Measurements from ENCODE around the gene RTKN. TPM values are rescaled to one million over a fixed set of nuclear protein-coding genes. Genes with fewer than 3 reads are reported as not detected.

RTKN gene
- total RNA-seq, 1 donor from 2014 or later = 19.1 TPM

DNA sequence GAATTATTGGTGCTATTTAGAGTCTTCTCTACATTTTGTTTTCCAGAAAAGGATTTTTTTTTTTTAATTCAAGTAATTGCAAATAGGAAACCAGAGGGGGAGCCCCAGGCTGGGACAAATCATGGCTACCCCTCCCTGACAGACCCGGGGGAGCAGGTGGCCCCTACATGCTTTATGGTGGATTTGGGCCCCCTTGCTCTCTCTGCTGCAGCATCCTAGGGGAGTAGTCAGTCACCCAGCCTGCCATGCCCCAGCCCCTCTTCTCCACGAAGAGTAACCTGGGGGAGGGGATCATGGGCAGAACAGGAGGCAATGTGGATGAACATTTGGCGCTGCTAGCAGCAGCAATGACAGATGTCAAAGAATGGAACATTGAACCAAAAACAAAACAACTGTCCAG is 25.0 kb downstream of the RTKN start:
- Mint-ChIP-seq H3K4me3 (ENCODE audit: unreplicated experiment) (no peak overlapping the region), H3K27me3 (ENCODE audit: unreplicated experiment) (peaks cover 4% of the 10 kb centered on the region), H3K36me3 (ENCODE audit: unreplicated experiment) (no peaks in the 10 kb centered on the region), H3K27ac (ENCODE audit: unreplicated experiment) (no peak overlapping the region), H3K4me1 (ENCODE audit: unreplicated experiment) (peaks cover 5% of the 10 kb centered on the region), H3K9me3 (ENCODE audit: unreplicated experiment) (no peaks in the 10 kb centered on the region)
- DNase-seq (ENCODE audit: extremely low spot score, unreplicated experiment) = no peak
- TF ChIP-seq, protein P1, sequence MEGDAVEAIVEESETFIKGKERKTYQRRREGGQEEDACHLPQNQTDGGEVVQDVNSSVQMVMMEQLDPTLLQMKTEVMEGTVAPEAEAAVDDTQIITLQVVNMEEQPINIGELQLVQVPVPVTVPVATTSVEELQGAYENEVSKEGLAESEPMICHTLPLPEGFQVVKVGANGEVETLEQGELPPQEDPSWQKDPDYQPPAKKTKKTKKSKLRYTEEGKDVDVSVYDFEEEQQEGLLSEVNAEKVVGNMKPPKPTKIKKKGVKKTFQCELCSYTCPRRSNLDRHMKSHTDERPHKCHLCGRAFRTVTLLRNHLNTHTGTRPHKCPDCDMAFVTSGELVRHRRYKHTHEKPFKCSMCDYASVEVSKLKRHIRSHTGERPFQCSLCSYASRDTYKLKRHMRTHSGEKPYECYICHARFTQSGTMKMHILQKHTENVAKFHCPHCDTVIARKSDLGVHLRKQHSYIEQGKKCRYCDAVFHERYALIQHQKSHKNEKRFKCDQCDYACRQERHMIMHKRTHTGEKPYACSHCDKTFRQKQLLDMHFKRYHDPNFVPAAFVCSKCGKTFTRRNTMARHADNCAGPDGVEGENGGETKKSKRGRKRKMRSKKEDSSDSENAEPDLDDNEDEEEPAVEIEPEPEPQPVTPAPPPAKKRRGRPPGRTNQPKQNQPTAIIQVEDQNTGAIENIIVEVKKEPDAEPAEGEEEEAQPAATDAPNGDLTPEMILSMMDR (IDR thresholded peaks at IDR 0.05) = peak; percentile 12

DNA sequence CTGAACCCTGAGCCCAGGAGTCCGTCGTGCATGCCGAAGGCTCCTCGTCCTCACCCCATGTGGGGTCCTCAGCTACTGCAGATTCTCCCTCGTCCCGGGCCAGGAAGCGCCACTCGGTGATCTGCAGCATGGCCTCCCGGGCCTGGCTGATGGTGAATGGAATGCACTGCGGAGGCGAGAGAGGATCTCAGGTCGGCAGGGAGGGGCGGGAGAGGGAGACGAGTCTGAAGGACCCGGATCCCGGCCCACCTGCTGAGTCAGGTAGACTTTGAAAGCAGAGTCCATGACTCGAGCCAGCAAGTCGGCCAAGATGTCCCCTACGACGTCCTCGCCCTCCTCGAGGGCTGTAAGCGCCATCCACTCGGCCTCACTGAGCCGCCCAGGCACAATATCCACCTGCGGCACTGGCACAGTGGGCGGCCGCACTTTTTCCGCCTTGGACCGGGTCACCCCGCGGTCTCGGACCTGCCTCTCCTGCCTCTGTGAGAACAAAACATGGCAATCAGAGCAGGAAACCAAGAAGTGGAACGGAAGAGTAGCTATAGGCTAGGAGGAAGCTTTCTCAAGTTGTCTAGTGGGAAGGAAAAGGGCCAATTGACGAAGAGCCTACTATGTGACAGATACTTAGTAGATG is 25.9 kb downstream of the RTKN start:
- Mint-ChIP-seq H3K4me1 (ENCODE audit: unreplicated experiment) (no peaks in the 10 kb centered on the region), H3K4me3 (ENCODE audit: unreplicated experiment) (no peak overlapping the region), H3K27ac (ENCODE audit: unreplicated experiment) (no peak overlapping the region), H3K27me3 (ENCODE audit: unreplicated experiment) (peaks cover 6% of the 10 kb centered on the region), H3K9me3 (ENCODE audit: unreplicated experiment) (no peaks in the 10 kb centered on the region), H3K36me3 (ENCODE audit: unreplicated experiment) (no peaks in the 10 kb centered on the region)
- TF ChIP-seq, protein P1 (IDR thresholded peaks at IDR 0.05) = no peak
- DNase-seq (ENCODE audit: extremely low spot score, unreplicated experiment) = no peak

DNA sequence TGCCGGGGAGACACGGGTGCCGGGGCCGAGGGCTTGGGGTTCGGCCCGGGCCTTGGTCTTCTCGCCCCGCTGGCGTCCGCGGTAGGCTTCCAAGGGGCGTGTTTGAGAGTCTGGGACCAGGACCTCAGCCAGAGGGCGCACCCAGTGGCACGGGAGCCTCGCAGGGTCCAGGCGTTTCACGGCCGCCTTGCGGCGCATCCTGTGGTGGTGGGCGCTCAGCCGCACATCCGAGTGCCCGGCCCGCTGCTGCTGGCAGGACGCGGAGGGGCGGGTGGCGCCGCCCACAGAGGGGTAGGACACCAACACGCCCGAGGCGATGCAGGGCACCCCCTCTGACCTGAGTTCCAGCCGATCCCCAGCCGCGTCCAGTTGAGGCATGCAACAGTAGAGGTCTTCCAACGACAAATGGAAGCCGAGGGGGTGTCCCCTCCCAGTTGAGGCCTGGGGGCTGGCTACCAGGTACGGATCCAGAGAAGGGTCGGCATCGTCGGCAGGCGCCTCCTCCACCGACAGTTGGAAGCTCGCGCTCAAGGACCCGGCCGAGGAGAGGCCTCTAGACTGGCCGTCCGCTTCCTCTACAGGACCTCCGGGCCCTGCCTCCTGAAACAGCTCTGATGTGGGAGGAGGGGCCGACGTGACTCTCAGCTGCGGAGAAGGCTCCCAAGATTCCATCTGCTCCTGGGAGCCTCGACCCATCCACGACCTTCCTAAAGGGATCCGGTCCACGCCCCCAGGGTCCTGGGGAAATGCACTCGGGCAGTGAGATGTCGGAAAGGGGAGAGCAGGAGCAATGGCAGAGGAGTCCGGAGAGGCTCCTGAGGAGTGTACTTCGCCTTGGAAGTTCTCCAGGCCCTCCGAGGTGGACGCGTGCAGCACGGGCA is 26.6 kb downstream of the RTKN start:
- DNase-seq (ENCODE audit: extremely low spot score, unreplicated experiment) = no peak
- Mint-ChIP-seq H3K27me3 (ENCODE audit: unreplicated experiment) (peaks cover 6% of the 10 kb centered on the region), H3K9me3 (ENCODE audit: unreplicated experiment) (no peaks in the 10 kb centered on the region), H3K4me1 (ENCODE audit: unreplicated experiment) (no peaks in the 10 kb centered on the region), H3K27ac (ENCODE audit: unreplicated experiment) (no peak overlapping the region), H3K36me3 (ENCODE audit: unreplicated experiment) (no peaks in the 10 kb centered on the region), H3K4me3 (ENCODE audit: unreplicated experiment) (no peak overlapping the region)
- TF ChIP-seq, protein P1 (IDR thresholded peaks at IDR 0.05) = no peak

DNA sequence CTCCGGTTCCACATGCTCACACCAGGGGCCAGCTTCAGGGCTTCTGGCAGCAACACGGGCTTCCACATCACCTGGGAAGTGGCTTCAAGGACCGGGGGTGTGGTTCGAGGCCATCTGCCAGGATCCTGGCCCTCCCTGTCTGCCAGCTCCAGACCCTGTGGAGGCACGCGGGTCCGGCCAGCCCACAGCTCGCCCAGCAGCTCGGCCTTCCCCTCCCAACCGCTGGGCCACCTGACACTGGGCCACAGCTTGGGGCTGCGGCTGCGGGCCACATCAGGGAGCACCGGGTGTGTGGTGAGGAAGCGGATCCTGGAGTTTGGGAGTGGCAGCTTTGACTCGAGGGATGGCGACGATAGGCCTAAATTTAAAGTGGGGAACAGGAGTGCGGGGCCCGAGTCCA is 27.3 kb downstream of the RTKN start:
- Mint-ChIP-seq H3K4me3 (ENCODE audit: unreplicated experiment) (no peak overlapping the region), H3K9me3 (ENCODE audit: unreplicated experiment) (no peaks in the 10 kb centered on the region), H3K27ac (ENCODE audit: unreplicated experiment) (no peak overlapping the region), H3K4me1 (ENCODE audit: unreplicated experiment) (no peaks in the 10 kb centered on the region), H3K36me3 (ENCODE audit: unreplicated experiment) (no peaks in the 10 kb centered on the region), H3K27me3 (ENCODE audit: unreplicated experiment) (peaks cover 6% of the 10 kb centered on the region)
- TF ChIP-seq, protein P1 (IDR thresholded peaks at IDR 0.05) = no peak
- no peak for DNase-seq (ENCODE audit: extremely low spot score, unreplicated experiment)

DNA sequence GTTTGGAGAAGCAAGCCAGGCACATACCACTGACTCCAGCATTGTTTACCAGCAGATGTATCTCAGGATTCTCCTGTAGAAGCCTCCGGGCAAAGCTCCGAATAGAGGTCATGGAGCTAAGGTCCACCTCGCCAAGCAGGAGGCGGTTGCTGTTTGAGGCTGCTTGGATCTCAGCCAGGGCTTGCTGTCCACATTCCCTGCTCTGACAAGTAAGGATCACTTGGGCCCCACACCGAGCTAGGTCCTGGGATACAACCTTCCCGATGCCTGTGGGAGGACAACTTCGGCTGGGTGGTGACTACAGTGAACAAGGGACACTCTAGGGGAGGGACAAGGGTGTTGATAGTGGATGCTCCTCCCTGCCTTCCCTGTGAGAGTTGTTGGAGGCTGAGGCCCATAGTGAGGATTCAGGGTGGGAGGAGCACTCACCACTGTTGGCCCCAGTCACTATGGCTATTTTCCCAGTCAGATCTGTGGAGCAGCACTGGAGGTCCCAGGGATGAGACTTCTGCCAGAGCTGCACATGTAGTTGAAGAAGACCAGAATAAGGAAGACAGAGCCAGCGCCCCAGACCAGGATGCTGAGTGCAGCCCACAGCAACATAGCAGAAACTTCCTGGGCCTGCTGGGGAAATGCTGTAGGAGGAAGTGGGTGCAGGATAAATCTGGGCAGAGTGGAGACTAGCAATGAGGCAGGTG is 28.6 kb downstream of the RTKN start:
- H3K9me3 Mint-ChIP-seq (ENCODE audit: unreplicated experiment) = no peaks in the 10 kb centered on the region
- DNase-seq (ENCODE audit: extremely low spot score, unreplicated experiment) = no peak
- TF ChIP-seq, protein P1 (IDR thresholded peaks at IDR 0.05) = no peak
- no peaks in the 10 kb centered on the region for H3K4me1 Mint-ChIP-seq (ENCODE audit: unreplicated experiment)
- no peak overlapping the region for H3K4me3 Mint-ChIP-seq (ENCODE audit: unreplicated experiment)
- H3K27ac Mint-ChIP-seq (ENCODE audit: unreplicated experiment) = no peak overlapping the region
- no peaks in the 10 kb centered on the region for H3K36me3 Mint-ChIP-seq (ENCODE audit: unreplicated experiment)
- H3K27me3 Mint-ChIP-seq (ENCODE audit: unreplicated experiment) = peaks cover 18% of the 10 kb centered on the region
